SW480 (cell line): Measurements from ENCODE around the gene TRIP10.
"Not testable (repeated sequence)": the region's sequence is repeated elsewhere in the genome, so short reads cannot be mapped to it uniquely, and the experiment has no call there.

Experiments used
- DNase-seq: peaks from one replicate; pipeline ENCODE4 v3.0.0-alpha.2; 2016; ENCODE audit warnings: low spot score

TRIP10 gene

GRCh38 chr19:6743066-6743465 is 3.6 kb downstream of the TRIP10 start:
- no peak for DNase-seq

- DNase-seq: no peak
These were observed 4.4 kb downstream of the TRIP10 start for GRCh38 chr19:6743714-6744380.

GRCh38 chr19:6744381-6745301 is 5.2 kb downstream of the TRIP10 start:
- no peak for DNase-seq

GRCh38 chr19:6745965-6746364 is 6.5 kb downstream of the TRIP10 start:
- no peak for DNase-seq

GRCh38 chr19:6748543-6748942 is 9.1 kb downstream of the TRIP10 start:
- DNase-seq: not testable (repeated sequence)

GRCh38 chr19:6750062-6750461 is 10.6 kb downstream of the TRIP10 start:
- no peak for DNase-seq

- DNase-seq: no peak
These were observed 11.7 kb downstream of the TRIP10 start for GRCh38 chr19:6751189-6751588.

GRCh38 chr19:6752256-6753177 is 13.0 kb downstream of the TRIP10 start:
- no peak for DNase-seq

- peak; percentile 92 for DNase-seq
These were observed 13.9 kb downstream of the TRIP10 start for GRCh38 chr19:6753178-6754031.

- DNase-seq: no peak
These were observed 14.7 kb downstream of the TRIP10 start for GRCh38 chr19:6754136-6754535.

- DNase-seq: no peak
These were observed 15.4 kb downstream of the TRIP10 start for GRCh38 chr19:6754653-6755463.

- no peak for DNase-seq
These were observed 21.1 kb downstream of the TRIP10 start for GRCh38 chr19:6760606-6761005.

- no peak for DNase-seq
These were observed 21.7 kb downstream of the TRIP10 start for GRCh38 chr19:6761053-6761676.

- DNase-seq: not testable (repeated sequence)
These were observed 22.8 kb downstream of the TRIP10 start for GRCh38 chr19:6762253-6762797.

GRCh38 chr19:6765738-6766356 is 26.4 kb downstream of the TRIP10 start:
- DNase-seq: peak; percentile 96

GRCh38 chr19:6766357-6767080 is 27.0 kb downstream of the TRIP10 start:
- no peak for DNase-seq

- DNase-seq: peak; percentile 86
These were observed 27.5 kb downstream of the TRIP10 start for GRCh38 chr19:6767081-6767356.

GRCh38 chr19:6767357-6768235 is 28.1 kb downstream of the TRIP10 start, which contains the start of gene SH2D3A:
Gene SH2D3A, minus strand, starts transcription at chr19:6767435. Its CDS starts 3,687 bp downstream, at chr19:6763748.
- peak; percentile 94 for DNase-seq
